DMS153 (cell line): Measurements from ENCODE around the gene ITFG2.
"Not testable (repeated sequence)": the region's sequence is repeated elsewhere in the genome, so short reads cannot be mapped to it uniquely, and the experiment has no call there.

Source experiments
- DNase-seq: peaks from one replicate; lab custom pipeline; 2025; lab: John Stamatoyannopoulos, UW

The ITFG2 gene

GRCh38 chr12:2863402-2863801 lies 50.9 kb downstream of the ITFG2 start:
- not testable (repeated sequence) for DNase-seq

GRCh38 chr12:2864198-2864597 lies 51.7 kb downstream of the ITFG2 start:
- DNase-seq = no peak

- DNase-seq = not testable (repeated sequence)
These were observed 56.6 kb downstream of the ITFG2 start for GRCh38 chr12:2868986-2869632.
